Measurements from ENCODE around the gene KRT2.

Gene KRT2

DNA sequence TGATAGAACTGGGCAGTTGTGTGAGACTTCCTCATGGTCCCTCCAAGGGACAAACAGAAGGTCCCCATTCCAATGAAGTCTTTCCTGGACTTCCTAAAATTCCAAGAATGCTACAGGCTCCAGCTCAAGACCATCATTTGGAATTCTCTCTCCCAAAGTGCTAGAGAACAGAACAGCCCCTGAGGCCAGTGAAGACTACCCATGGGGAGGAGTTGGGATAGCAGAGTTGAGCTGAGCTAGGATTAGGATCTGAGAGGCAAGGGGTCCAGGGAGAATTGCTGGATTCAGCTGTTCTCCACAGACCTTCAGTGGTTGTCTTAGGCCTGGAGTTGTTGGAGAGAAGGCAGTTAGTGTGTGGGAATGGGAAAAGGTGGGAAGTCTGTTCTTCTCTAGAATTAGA is 17.4 kb upstream of the KRT2 start:
- no peak for DNase-seq (ENCODE audit: low read depth, low spot score)
- no peak overlapping the region for H3K27ac ChIP-seq

DNA sequence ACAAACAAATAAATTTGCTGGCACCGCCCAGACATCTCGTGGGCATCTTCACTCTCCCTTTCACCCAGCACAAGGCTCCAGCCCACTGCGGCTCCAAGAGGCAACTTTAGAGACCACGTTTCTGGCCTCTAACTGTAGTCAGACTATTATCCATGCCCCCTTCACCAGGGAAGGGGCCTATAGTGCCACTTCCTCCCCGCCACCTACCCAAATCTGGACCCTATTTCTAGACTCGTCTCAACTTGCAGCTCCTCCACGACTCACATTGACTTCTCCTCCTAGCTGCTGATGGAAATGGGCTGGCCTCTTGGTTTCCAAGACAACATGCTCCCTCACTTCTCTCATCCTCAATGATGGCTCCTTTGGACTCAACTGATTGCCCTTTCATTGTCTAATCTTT is 15.9 kb upstream of the KRT2 start:
- H3K27ac ChIP-seq, result no peak overlapping the region
- DNase-seq (ENCODE audit: low read depth, low spot score), result no peak

DNA sequence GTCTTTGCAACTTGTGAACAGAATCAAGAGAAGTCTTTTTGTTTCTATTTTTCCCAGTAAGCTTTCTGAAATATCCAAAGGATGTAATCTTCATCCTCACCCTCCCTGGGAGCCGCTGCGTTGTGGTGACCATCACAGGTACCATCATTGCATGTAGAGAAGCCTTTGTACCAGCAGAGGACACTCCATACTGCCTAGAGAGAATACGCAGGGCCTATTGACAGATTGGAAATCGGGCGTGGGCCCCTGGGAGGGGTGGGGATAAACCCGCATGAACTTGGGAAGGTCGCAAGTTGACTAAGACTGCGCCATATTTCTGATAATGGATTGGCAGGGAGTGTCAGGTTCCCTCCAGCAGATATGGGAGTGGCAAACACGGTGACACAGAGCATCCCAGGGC is 15.5 kb upstream of the KRT2 start:
- no peak overlapping the region for H3K27ac ChIP-seq
- DNase-seq (ENCODE audit: low read depth, low spot score), result no peak

DNA sequence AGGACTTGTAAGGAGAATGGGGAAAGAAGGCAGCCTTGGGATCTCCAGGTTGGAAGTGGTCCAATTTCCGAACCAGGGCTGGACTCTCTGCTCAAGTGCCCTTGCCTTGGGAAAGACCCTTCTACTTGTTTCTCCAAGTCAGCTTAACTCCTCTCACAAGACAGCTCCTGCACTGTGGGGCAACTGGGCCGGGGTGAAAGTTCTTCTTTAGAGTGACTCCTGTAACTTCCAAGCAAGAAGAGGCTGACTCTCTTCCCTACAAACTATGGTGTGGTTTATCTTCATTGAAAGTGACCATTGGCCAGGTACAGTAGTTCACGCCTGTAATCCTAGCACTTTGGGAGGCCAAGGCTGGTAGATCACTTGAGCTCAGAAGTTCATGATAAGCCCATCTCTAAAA is 14.5 kb upstream of the KRT2 start:
- no peak overlapping the region for H3K27ac ChIP-seq
- no peak for DNase-seq (ENCODE audit: low read depth, low spot score)

DNA sequence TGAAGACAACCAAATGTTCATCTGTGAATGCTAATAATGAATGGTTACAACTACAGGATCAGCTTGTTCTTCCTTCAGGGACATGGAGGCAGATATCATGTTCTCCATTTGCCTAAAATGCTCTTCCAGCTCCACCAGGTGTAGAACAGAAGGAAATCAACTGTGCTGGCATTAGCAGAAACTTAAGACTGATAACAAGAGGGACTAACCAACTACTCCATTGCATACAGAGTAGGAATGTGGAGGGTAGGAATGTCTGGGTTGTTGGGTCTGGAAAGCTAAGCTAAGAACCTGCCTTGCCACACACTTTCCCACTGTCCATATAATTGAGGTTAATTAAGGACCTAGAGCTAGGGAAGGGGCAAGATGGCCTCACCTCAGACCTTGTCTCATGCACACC is 11.4 kb upstream of the KRT2 start:
- H3K27ac ChIP-seq, result no peak overlapping the region
- no peak for DNase-seq (ENCODE audit: low read depth, low spot score)

DNA sequence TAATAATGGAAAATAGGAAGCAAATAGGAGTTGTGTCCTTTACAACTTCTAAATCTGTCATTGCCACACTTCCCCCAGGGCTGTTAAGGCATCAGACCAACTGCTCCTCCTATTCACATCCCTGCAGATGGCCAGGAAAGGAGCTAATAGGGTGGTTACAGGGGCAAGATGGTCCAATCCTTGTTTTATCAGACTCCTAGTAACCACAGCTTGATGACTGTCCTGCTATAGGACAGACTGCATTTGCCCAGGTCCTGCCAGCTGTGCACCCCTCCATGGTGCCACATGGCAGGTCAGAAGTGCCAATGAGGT is 10.9 kb upstream of the KRT2 start:
- H3K27ac ChIP-seq, result no peak overlapping the region
- no peak for DNase-seq (ENCODE audit: low read depth, low spot score)

DNA sequence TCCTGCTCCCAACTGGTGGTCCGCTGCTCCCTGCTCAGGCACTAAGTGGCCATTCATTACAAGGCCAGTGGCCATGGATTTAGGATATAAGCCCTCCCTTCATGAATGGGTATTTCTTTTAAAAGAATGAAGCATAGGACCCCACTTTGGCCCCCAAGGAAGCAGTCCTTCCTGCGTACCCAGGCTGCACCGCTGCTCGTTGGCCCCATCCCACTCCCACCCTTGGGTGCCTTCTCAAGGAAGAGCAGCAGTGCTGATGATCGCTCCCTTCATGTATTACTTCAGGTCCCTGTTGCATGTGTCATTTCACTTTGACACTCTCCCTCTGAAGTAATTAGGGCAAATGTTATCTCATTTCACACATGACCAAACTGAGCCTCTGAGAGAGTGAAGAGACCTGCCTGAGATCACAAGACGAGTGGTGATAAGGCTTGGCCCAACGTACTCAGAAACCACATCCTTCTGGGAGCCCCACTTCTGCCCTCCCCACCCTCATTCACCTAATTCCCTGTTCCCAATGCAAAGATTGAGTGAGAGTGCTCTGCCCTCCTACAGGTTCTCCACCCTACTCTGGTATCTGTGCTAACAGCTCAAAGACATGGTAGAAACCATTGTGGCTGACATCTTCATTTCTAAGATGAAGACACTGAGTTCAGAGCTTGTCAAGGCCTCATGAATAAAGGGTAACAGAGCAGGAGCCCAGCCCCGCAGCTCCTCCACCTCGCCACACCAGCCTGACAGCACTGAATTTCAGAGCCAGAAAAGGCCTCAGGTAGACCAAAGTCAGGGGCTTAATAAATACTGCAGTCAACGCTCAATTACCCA is 10.3 kb upstream of the KRT2 start:
- H3K27ac ChIP-seq, result no peak overlapping the region
- DNase-seq (ENCODE audit: low read depth, low spot score), result no peak

DNA sequence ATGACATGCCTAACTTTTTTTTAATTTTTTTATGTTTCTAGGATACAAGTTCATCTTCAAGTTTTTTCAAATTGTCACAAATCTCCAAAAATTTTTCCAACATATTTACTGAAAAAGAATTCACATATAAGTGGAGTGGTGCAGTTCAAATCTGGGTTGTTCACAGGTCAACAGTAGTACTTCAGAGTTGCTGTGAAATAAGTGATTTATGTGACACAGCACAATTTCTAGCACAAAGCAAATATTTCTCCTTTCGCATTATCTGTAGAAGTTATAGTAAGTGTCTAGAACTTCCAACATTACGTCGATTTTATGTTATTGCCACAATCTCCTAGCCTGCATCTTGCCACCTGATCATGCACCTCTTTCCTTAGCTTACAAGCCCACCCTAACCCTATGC is 9.7 kb upstream of the KRT2 start:
- DNase-seq (ENCODE audit: low read depth, low spot score), result no peak
- H3K27ac ChIP-seq, result no peak overlapping the region

DNA sequence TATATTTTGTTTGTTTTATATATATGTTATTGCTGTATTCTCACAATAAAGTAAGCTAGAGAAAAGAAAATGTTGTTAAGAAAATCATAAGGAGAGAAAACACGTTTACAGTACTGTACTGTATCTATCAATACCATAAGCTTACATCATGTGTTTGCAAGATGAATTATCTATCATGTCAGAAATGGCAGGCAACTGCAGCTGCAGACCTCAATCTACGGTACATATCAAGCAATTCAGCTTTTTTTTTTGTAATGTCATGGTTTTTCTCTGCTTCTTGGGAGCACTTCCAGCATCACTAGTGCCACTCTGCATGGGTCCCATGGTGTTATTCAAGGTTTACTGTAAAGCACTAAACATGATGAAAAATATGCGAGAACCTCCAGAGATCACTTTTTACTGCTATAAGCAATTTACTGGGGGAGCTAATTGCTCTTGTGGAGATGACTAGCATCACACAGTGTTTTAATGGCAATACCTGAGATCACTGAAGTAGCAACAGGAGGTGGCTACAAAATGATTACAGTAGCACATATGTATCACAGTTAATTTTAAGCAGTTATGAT is 9.0 kb upstream of the KRT2 start:
- H3K27ac ChIP-seq, result no peak overlapping the region
- no peak for DNase-seq (ENCODE audit: low read depth, low spot score)

DNA sequence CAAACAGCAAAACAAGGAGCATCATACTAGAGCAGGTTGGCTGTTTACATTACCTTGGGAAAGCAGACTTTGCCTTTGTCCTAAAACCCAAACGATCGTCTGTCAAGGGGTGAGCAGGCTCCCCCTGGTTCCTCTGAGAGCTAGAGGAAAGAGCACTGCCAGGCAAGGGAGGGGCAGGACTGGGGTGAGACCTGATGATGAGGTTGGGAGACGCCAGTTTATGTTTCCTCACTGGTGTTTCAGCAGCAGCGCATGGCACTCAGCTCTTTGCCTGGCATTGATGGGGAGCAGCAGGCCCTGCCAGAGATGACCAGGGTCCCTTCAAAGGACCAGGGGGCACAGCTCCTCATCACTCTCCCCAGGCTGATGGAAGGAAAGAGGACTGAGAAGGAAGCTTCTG is 7.9 kb upstream of the KRT2 start:
- no peak overlapping the region for H3K27ac ChIP-seq
- no peak for DNase-seq (ENCODE audit: low read depth, low spot score)

DNA sequence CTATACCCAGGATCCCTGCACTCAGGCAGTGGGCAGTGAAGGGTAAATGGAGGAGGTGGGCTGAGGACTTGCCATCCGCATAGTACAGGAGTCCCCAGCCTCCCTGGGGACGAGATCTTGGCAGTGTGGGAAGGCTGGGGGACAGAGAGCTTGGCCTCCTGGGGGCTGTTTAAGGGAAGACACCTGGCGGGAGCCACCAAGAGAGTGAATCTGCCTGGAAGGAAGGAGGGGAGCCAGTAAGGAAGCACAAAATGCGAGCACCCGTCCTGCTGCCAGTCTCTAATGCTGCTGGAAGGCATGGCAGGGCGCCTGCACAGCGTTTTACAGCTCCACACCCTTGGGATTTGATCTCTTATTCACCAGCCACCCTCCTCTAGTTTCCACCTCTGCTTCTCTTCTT is 7.4 kb upstream of the KRT2 start:
- no peak overlapping the region for H3K27ac ChIP-seq
- no peak for DNase-seq (ENCODE audit: low read depth, low spot score)

DNA sequence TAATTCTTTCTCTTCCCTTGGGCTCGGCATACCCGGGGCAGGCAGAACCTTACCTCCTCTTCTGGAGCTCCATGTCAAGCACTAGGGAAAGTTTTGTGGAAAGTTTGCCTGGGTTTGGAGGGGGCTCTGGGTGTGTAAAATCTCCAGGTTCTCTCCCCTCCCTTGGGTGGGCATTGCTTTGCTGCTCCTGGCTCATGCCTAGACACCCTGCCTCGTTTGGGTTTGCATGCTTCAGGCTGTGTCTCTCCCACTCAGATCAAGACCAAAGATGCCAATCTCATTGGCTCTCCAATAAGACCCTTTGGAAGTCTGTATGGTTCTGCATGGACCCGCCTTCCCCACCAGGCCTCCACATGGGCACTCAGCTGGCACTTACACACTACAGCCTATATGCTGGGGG is 6.2 kb upstream of the KRT2 start:
- no peak overlapping the region for H3K27ac ChIP-seq
- no peak for DNase-seq (ENCODE audit: low read depth, low spot score)

DNA sequence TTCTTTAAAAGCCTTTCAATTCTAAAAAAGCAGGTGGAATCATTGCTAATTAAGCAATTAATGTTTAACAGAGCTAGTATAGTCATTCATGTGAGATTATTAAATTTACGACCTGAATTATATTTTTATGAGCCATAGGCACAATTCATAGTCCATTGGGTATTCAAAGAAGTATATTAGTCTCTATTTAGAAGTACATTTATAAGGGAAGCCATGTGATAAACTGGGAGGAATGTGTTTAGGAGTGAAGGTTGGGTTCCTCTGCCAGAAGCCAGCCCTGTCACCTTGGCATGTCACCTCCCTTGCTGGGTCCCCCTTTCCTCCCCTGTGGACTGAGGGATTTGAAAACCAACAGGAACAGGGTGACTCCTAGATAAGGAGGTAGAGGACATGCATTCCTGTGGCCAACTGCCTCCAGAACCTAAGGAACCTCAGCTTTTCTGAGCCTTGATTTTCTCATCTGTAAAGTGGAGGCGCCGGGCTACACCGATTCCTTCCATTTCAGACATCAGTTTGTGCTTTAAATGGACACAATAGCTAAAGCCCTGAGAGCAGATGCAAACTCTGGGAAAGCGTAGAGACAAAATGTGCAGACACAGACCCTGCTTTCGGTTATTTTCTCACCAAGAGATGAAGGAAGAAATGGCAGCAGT is 5.4 kb upstream of the KRT2 start:
- DNase-seq (ENCODE audit: low read depth, low spot score), result no peak
- H3K27ac ChIP-seq, result no peak overlapping the region

DNA sequence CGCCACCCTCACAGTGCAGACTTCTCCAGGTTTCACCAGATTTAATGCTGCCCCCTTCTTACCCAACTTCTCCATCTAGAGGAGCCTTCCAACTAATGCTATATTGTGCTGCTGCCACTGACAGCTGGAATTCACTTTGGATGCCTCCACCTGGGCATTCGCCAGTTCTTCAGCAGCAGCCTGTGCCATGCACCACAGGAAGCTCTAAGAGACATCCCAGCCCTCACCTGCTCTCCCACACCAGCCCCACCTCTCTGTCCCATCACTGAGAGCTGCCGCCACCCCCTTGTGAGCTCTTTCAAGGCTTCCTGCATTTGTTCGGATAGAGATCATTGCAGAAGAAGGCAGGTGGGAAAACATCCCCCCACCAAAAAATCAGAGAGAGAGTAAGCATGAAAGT is 4.6 kb upstream of the KRT2 start:
- no peak overlapping the region for H3K27ac ChIP-seq
- DNase-seq (ENCODE audit: low read depth, low spot score), result no peak

DNA sequence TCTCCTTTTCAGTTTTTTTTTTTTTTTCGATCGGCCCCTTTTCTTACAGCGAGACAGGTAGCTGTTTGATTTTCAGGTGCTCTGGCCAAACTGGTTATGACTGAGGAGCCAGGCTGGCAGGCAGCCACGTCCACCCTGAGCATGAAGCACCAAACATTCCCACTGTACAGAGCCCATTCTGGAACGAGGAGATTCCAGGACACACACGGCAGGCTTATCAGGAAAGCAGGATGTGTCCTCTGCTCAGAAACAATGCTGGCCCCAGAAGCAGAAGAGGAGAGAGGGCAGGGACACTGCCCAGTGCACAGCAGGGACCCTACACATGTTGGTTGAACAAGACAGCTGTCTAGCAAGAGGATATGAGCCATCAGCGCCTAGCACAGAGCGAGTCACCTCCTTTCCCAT is 3.7 kb upstream of the KRT2 start:
- H3K27ac ChIP-seq, result no peak overlapping the region
- no peak for DNase-seq (ENCODE audit: low read depth, low spot score)

DNA sequence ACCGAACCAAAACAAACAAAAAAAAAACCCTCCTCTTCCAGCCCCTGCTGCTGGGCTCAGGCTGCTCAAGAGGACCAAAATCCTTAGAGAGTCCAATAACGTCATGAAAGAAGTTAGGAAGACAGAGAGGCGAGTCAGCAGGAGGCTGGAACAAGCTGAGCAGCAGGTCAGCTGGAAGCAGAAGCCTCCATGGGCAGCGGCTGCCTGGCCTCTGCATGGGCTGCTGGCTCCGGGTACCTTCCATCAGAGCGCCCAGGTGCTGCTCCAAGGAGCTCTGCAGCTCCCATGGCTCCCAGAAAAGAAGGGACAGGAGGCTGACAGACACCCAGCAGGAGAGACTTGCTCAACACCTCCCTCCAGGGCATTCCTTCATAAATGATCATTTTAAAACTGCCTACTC is 3.2 kb upstream of the KRT2 start:
- no peak overlapping the region for H3K27ac ChIP-seq
- no peak for DNase-seq (ENCODE audit: low read depth, low spot score)

DNA sequence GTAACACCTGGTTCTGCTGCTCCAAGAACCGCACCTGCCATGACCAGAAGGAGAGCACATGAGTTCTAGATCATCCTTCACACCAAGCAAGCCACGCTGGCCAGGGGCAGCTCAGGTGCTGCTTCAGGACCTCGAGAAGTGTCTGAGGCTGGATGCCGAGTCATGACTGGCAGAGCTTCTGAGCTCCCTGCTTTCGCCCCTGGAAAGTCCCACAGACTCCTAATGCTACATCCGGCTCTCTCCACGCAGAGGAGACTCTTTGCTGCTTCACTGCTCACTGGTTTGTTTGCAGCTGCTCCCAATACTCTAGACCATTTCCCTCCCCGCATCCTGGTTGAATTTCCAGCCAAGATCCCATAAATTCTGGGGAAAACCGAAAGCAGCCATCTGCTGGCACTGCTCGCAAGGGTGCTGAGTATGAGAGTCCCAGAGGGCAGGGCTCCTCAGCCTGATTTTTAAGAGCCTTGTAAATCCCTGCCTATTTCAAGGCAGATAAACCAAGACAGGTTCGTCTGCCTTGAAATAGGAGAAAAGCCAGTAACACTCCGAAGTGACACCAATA is 1.4 kb downstream of the KRT2 start:
- DNase-seq (ENCODE audit: low read depth, low spot score), result no peak
- H3K27ac ChIP-seq, result no peak overlapping the region

DNA sequence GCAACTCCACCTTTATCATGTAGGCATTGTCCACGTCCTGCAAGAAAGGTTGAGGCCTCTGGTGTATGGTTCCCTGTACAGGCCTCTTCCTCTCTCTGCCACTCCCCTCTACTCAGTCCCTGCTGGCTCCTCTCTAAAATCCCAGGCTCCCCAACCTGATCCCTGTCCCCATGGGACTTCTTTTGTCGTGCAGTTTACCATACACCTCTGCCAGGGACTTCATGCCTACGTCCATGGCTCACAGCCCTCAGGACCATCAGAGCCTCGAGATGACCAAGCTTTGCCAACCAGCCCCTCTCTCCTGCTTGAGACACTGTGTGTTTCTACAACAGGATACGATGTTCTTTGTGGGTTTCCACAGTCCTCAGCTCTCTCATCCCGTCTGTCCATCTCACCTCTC is 2.9 kb downstream of the KRT2 start:
- no peak for DNase-seq (ENCODE audit: low read depth, low spot score)
- no peak overlapping the region for H3K27ac ChIP-seq

DNA sequence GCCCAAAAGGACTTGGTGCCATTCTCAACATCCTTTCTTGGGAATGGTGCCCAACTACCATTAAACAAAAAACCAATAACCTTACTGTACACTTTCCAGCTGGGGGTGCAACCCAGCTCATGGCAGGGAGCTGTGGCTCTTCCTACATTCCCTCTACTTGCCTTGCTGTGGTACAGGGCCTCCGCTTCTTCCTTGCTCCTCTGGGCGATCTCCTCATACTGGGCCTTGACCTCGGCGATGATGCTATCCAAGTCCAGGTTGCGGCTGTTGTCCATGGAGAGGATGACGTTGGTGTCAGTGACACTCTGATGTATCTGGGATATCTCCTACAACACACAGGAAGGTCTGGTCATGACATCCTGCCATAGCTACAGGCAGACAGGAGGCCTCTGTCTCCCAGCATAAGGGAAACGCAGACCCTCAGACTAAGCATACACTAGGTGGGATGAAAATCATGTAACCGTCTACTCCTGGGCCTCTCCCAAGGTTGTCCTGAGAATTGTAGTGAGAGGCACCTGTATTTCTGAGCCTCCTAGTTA is 3.9 kb downstream of the KRT2 start:
- DNase-seq (ENCODE audit: low read depth, low spot score), result no peak
- no peak overlapping the region for H3K27ac ChIP-seq

DNA sequence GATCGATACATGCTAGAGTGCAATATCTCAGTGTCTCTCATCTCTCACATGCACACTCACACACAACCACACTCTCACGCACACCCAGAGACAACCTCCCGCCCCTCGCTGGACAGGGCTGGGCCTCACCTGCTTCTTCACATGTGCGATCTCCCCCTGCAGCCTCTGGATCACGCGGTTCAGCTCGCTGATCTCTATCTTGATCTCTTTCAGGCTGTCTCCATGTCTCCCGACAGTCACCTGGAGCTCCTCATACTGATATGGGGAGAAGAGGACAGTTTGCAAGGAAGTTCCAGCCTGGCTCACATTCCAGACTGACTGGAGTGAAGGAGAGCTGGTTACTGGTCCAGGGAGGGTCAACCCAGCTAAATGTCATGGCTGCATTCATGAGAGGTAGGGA is 4.4 kb downstream of the KRT2 start:
- H3K27ac ChIP-seq, result no peak overlapping the region
- no peak for DNase-seq (ENCODE audit: low read depth, low spot score)

DNA sequence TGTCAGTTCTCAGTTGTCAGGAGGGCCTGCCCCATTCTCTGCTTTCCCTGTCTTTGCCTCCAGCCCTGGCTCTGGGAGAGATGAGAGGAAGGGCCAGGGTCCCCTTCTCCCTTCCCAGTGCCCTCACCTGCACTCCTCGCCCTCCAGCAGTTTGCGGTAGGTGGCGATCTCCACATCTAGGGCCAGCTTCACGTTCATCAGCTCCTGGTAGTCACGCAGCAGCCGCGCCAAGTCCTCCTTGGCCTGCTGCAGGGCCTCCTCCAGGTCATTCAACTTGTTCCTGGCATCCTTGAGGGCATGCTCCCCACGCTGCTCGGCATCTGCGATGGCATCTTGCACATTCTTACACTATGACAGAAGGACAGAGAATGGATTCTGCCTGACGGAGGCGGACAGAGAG is 5.4 kb downstream of the KRT2 start:
- H3K27ac ChIP-seq, result no peak overlapping the region
- DNase-seq (ENCODE audit: low read depth, low spot score), result no peak

All from epithelial cell of prostate (primary cell).